K562 (cell line): ENCODE measurements around the gene MBOAT1. TPM values are rescaled to one million over a fixed set of nuclear protein-coding genes. Genes with fewer than 3 reads are reported as not detected.

ENCODE experiments used
- CBFA2T2 ChIP-seq: fragments of 450-650 bp; conservative IDR thresholded peaks from 2 replicates; pipeline ENCODE4 v1.6.1; 2017; ENCODE audit warnings: mild to moderate bottlenecking
- CBFA2T3 ChIP-seq: fragments of 450-650 bp; IDR thresholded peaks from 2 replicates; pipeline ENCODE4 v1.6.1; 2017
- CCNT2 ChIP-seq: IDR thresholded peaks from 2 replicates; pipeline ENCODE4 v1.6.1; 2011; ENCODE audit warnings: borderline replicate concordance, low read depth, mild to moderate bottlenecking, moderate library complexity, mixed read lengths, low read length; ENCODE audit not compliant: insufficient read length; ENCODE audit errors: extremely low read depth
- CEBPB ChIP-seq: fragments of 450-650 bp; IDR thresholded peaks from 2 replicates; pipeline ENCODE4 v1.6.1; 2016; ENCODE audit warnings: missing genetic modification characterization, missing compliant biosample characterization
- CHCHD3 ChIP-seq: fragments of 250-450 bp; sonication (Bioruptor Pico); IDR thresholded peaks from 2 replicates; pipeline ENCODE4 v2.1.2; 2022; ENCODE audit warnings: mild to moderate bottlenecking
- DMBX1 ChIP-seq: fragments of 250-450 bp; sonication (Bioruptor Pico); IDR thresholded peaks from 2 replicates; pipeline ENCODE4 v1.8.0; 2022; ENCODE audit warnings: inconsistent platforms, mild to moderate bottlenecking, moderate library complexity, borderline replicate concordance
- HMGXB4 ChIP-seq: sonication (generic); formaldehyde crosslinking; IDR thresholded peaks from 2 replicates; pipeline ENCODE4 v1.8.1; 2023; ENCODE audit warnings: mild to moderate bottlenecking, missing genetic modification reagents
- MAZ ChIP-seq, 2 experiments: fragments of 450-650 bp in 1 of 2; sonication (generic) in 1 of 2; formaldehyde crosslinking; IDR thresholded peaks in 1 of 2; conservative IDR thresholded peaks in 1 of 2; 2 replicates each; pipeline versions ENCODE4 v1.4.0 to v1.5.0; 2020; ENCODE audit warnings: mild to moderate bottlenecking in 1 of 2, missing genetic modification reagents in 1 of 2
- NR4A1 ChIP-seq, 2 experiments: fragments of 250-450 bp in 1 of 2; fragments of 450-650 bp in 1 of 2; sonication (Bioruptor Pico) in 1 of 2; IDR thresholded peaks; 2 replicates each; pipeline versions ENCODE4 v1.4.0 to v1.6.1; 2016 to 2020; ENCODE audit warnings: mild to moderate bottlenecking in 2 of 2, missing compliant biosample characterization in 1 of 2, missing genetic modification characterization in 1 of 2, moderate library complexity in 1 of 2
- SNIP1 ChIP-seq: fragments of 450-650 bp; IDR thresholded peaks from 2 replicates; pipeline ENCODE4 v1.7.1; 2017; ENCODE audit warnings: low read depth, mild to moderate bottlenecking
- TCF3 ChIP-seq: sonication (generic); formaldehyde crosslinking; IDR thresholded peaks from 2 replicates; pipeline ENCODE4 v1.4.0; 2020; ENCODE audit warnings: mild to moderate bottlenecking, missing genetic modification reagents
- VEZF1 ChIP-seq: fragments of 200-800 bp; sonication (Bioruptor generic); IDR thresholded peaks from 2 replicates; pipeline ENCODE4 v1.6.1; 2017; ENCODE audit warnings: missing genetic modification characterization, missing compliant biosample characterization
- ZBTB11 ChIP-seq, 3 experiments: fragments of 200-800 bp in 1 of 3; fragments of 250-450 bp in 1 of 3; fragments of 450-650 bp in 1 of 3; sonication (Bioruptor Pico) in 1 of 3; sonication (Bioruptor generic) in 1 of 3; formaldehyde crosslinking in 1 of 3; IDR thresholded peaks; 2 replicates each; pipeline versions ENCODE4 v1.6.1 to v1.8.0; 2016 to 2022; ENCODE audit warnings: mild to moderate bottlenecking in 2 of 3, missing genetic modification characterization in 2 of 3, missing compliant biosample characterization in 1 of 3, moderate library complexity in 1 of 3
- ZNF134 ChIP-seq: fragments of 250-450 bp; sonication (Bioruptor Pico); conservative IDR thresholded peaks from 2 replicates; pipeline ENCODE4 v1.4.0; 2020
- ZNF347 ChIP-seq: fragments of 450-650 bp; formaldehyde crosslinking; IDR thresholded peaks from 2 replicates; pipeline ENCODE4 v1.4.0; 2020; ENCODE audit warnings: low read depth, mild to moderate bottlenecking, moderate library complexity
- ZNF639 ChIP-seq, 2 experiments: fragments of 200-800 bp in 1 of 2; sonication (Bioruptor generic) in 1 of 2; sonication (generic) in 1 of 2; formaldehyde crosslinking in 1 of 2; IDR thresholded peaks in 1 of 2; conservative IDR thresholded peaks in 1 of 2; 2 replicates each; pipeline versions ENCODE4 v1.5.0 to v1.6.1; 2016 to 2020; ENCODE audit warnings: missing compliant biosample characterization in 1 of 2, missing genetic modification characterization in 1 of 2, missing genetic modification reagents in 1 of 2
- ZNF79 ChIP-seq: fragments of 250-450 bp; sonication (Bioruptor Pico); IDR thresholded peaks from 2 replicates; pipeline ENCODE4 v1.4.0; 2020; ENCODE audit warnings: low read depth, mild to moderate bottlenecking, moderate library complexity
- polyA plus RNA-seq, 8 experiments: library from polyadenylated mRNA; depleted of rRNA in 4 of 8; stranded (reverse) in 5 of 8; unstranded in 3 of 8; fragments of >200 nt; fragmentation: Nextera tagmentation in 2 of 8; fragmentation: Illumina TruSeq in 1 of 8; extraction: Ambion mirVana in 2 of 8; extraction: Trizol in 1 of 8; gene quantifications; 2 replicates each; pipeline versions ENCODE4 v1.2.1 to v1.2.3, GENCODE V29; 2011 to 2014; ENCODE audit warnings: inconsistent platforms in 1 of 8, missing spikeins in 1 of 8
- total RNA-seq, 7 experiments: library from RNA; depleted of rRNA in 6 of 7; stranded (reverse); fragments of >200 nt in 6 of 7; fragmentation: Illumina TruSeq in 2 of 7; extraction: Trizol in 2 of 7; gene quantifications; 2 replicates each; pipeline versions ENCODE4 v1.2.1 to v1.2.3, GENCODE V29; 2011 to 2021; ENCODE audit warnings: low replicate concordance in 1 of 7

MBOAT1 gene
- total and polyA plus RNA-seq, 9 of the 15 experiments (the other 6 are each of a cell fraction or from before 2014, with no cell fraction given): 0.13 to 16.5 (median 10.3) TPM

- TF ChIP-seq ZBTB11 (CRISPR knock-in tag; IDR thresholded peaks at IDR 0.05) (peak in 1 of 3 experiments; percentile 59; a peak in 2 of 6 replicates), ZNF347 (CRISPR knock-in tag) (0 out of 2 replicates have a peak, but pooled peaks have one; percentile 14), DMBX1 (CRISPR knock-in tag) (peak; percentile 89), CHCHD3 (no peak), TCF3 (peak; percentile 59), ZNF639 (CRISPR knock-in tag; conservative IDR thresholded peaks at IDR 0.05 in 1 of 2, IDR thresholded peaks at IDR 0.05 in 1 of 2) (peak in 1 of 2 experiments; percentile 79; a peak in 2 of 4 replicates), HMGXB4 (CRISPR knock-in tag) (no peak), CBFA2T2 (peak; percentile 22; the same call in 1 of the 2 replicates), CEBPB (no peak), SNIP1 (no peak), ZNF79 (CRISPR knock-in tag) (peak; percentile 64; the same call in 1 of the 2 replicates), CBFA2T3 (peak; percentile 44), ZNF134 (peak; percentile 65), NR4A1 (CRISPR knock-in tag; IDR thresholded peaks at IDR 0.05) (no peak), NR4A1 (tag; IDR thresholded peaks at IDR 0.05) (peak; percentile 97), CCNT2 (no peak), VEZF1 (CRISPR knock-in tag) (peak; percentile 32; the same call in 1 of the 2 replicates), MAZ (CRISPR knock-in tag; conservative IDR thresholded peaks at IDR 0.05 in 1 of 2, IDR thresholded peaks at IDR 0.05 in 1 of 2) (peak in 1 of 2 experiments; percentile 58; a peak in 2 of 4 replicates)
Observed at GRCh38 chr6:20188630-20189075, 23.6 kb downstream of the MBOAT1 start (continued).
